Cerebellar cortex (tissue), 1 donor: ENCODE results near the gene TFIP11.
A peak's percentile ranks its signal among the peaks of the same experiment; 100 is the strongest.

ENCODE experiments used
- DNase-seq: peaks from one replicate; pipeline ENCODE4 v3.0.0-alpha.2; 2015; ENCODE audit warnings: low spot score

Gene TFIP11

DNA sequence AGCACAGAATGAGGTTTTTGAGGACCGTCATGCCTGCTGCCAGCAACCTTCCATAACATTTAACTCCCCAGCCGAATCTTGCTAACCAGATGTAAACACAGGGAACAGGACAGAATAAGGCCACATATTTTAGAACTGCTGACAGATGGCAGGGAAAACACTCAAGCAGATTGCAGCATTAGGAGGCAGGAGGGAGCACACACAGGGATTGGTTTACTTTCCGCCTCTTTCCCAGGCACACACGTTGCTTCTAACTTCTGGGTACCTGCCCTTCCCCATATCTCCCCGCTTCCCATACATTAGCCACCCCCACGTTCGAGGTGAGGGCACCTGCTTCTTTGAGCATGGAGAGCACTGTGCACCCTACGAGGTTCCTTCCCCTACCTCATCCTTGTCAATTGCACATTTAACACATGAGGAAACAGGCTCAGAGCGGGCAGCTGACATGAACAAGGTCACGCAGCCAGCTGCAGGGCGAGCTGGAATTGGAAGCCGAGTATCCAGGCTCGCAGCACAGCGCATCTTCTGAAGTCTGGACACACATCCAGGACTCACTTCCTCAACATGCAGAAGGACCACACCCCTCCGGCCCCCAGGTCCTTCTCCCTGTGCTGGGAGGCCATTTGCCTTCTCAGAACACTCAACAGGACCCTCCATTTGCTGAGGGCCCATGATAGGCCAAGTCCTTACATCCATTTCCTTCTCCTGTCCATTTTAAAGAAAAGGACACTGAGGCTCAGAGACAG lies 64.5 kb downstream of the TFIP11 start:
- peak; percentile 90 for DNase-seq

DNA sequence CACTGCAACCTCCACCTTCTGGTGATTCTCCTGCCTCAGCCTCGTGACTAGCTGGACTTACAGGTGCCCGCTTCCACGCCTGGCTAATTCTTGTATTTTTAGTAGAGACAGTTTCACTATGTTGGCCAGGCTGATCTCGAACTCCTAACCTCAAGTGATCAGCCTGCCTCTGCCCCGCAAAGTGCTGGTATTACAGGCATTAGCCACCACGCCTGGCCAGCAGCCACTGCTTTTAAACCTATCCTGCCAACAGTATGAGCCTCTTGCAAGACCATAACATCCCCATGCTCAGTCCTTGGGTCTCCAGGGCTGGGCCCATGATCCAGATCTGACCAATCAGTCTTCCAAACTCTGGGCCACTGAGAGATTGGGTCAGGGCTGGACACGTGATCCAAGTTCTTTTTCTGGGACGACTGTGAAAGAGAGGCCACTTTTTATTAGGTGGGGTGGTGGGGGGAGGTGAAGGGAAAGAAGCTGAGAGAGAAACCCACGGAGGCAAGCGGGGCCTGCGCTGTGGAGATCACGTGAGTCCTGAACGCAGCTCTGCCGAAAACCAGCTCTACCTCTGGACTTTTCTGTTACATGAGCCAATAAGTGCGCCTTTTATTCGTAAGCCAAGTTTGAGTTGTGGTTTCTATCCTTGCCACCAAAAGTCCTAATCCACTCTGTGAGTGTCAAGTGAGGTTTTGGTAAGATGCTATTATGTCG lies 65.3 kb downstream of the TFIP11 start:
- DNase-seq, result peak; percentile 19

GRCh38 chr22:26445577-26446275 lies 66.5 kb downstream of the TFIP11 start:
- peak; percentile 61 for DNase-seq

GRCh38 chr22:26444777-26445176 lies 67.5 kb downstream of the TFIP11 start:
- no peak for DNase-seq

GRCh38 chr22:26443901-26444690 lies 68.2 kb downstream of the TFIP11 start:
- peak; percentile 45 for DNase-seq

- no peak for DNase-seq
Observed at GRCh38 chr22:26442086-26442756, 70.1 kb downstream of the TFIP11 start.
